Measurements from ENCODE around the gene HES5.

The HES5 gene

DNA sequence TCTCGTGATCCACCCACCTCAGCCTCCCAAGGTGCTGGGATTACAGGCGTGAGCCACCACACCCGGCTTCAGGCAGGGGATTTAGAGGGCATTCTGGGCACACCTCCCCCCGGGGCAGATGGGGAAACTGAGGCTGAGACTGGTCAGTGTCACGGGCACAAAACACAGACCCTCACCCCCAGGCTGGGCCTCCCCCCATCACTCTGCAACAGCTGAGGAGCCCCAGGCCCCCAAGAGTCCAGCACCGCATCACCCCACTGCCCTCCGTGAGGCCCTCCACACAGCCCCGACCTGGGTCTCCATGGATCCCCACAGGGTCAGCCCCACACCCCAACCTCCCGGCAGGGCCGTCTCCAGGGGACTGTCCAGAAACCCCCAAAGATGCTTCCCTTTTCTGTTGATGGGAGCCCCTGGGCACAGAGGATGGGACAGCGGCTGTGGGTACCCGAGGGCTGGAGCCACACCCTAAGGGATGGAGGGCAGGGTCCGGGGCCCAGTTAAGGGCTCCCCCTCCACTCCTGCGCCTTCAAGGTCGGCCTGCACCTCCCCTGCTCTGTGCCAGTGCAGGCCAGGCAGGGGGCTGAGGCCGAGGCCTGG, 37.1 kb upstream of the HES5 start:
- Histone ChIP-seq H3K27ac (ENCODE audit: poor library complexity, severe bottlenecking) (no peak overlapping the region), H3K4me3 (ENCODE audit: severe bottlenecking) (no peak overlapping the region), H3K9me3 (ENCODE audit: severe bottlenecking) (no peaks in the 10 kb centered on the region), H3K27me3 (ENCODE audit: insufficient read depth, poor library complexity, severe bottlenecking) (peaks cover 11% of the 10 kb centered on the region), H3K36me3 (ENCODE audit: low read depth) (no peaks in the 10 kb centered on the region), H3K4me1 (ENCODE audit: insufficient read depth, poor library complexity, severe bottlenecking) (no peaks in the 10 kb centered on the region)
- DNase-seq (ENCODE audit: low spot score) (no peak), ATAC-seq (ENCODE audit: low read depth) (no peak)
- TF ChIP-seq, protein P1, sequence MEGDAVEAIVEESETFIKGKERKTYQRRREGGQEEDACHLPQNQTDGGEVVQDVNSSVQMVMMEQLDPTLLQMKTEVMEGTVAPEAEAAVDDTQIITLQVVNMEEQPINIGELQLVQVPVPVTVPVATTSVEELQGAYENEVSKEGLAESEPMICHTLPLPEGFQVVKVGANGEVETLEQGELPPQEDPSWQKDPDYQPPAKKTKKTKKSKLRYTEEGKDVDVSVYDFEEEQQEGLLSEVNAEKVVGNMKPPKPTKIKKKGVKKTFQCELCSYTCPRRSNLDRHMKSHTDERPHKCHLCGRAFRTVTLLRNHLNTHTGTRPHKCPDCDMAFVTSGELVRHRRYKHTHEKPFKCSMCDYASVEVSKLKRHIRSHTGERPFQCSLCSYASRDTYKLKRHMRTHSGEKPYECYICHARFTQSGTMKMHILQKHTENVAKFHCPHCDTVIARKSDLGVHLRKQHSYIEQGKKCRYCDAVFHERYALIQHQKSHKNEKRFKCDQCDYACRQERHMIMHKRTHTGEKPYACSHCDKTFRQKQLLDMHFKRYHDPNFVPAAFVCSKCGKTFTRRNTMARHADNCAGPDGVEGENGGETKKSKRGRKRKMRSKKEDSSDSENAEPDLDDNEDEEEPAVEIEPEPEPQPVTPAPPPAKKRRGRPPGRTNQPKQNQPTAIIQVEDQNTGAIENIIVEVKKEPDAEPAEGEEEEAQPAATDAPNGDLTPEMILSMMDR (IDR thresholded peaks at IDR 0.05; ENCODE audit: poor library complexity, severe bottlenecking): no peak

DNA sequence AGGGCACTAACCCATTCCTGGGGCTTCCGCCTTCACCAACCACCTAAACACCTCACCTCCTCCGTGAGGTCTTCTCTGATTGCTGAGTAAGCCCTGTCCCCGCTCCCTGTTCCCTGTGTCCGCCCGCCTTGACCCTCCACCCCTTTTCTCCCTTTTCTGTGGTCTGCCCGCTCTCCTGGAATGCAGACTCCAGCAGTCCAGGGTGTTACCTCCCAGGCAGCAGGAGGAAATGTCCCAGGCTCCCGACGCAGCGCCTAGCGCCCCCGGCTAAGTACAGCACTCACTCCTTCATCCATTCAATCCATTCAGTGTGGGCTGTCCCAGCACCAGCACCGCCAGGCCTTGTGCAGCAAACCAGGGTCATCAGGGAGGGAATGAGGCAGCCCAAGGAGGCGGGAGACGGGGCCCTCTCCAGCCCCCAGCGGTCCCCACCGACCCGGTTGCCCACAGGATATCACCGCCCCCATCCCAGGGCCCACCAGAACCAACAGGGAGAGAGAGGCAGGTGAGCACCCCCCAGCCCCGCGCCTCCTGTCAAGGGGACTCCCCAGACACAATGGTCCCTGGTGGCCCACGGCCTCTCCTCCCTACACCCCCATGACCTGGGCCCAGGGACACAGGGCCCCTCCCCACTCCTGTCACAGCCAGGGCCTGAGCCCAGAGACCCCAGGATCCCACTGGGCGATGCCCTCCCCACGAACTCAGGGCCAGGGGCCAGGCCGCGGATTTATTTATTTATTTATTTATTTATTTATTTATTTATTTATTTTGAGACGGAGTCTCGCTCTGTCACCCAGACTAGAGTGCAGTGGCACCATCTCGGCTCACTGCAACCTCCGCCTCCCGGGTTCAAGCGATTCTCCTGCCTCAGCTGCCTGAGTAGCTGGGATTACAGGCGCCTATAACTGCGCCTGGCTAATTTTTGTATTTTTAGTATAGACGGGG, 36.3 kb upstream of the HES5 start:
- no peaks in the 10 kb centered on the region for H3K36me3 ChIP-seq (ENCODE audit: low read depth)
- TF ChIP-seq, protein P1 (IDR thresholded peaks at IDR 0.05; ENCODE audit: poor library complexity, severe bottlenecking): no peak
- H3K4me1 ChIP-seq (ENCODE audit: insufficient read depth, poor library complexity, severe bottlenecking): no peaks in the 10 kb centered on the region
- ATAC-seq (ENCODE audit: low read depth): peak; percentile 35; the same call in 2 of the 3 replicates
- H3K9me3 ChIP-seq (ENCODE audit: severe bottlenecking): no peaks in the 10 kb centered on the region
- no peak for DNase-seq (ENCODE audit: low spot score)
- peaks cover 11% of the 10 kb centered on the region for H3K27me3 ChIP-seq (ENCODE audit: insufficient read depth, poor library complexity, severe bottlenecking)
- no peak overlapping the region for H3K4me3 ChIP-seq (ENCODE audit: severe bottlenecking)
- no peak overlapping the region for H3K27ac ChIP-seq (ENCODE audit: poor library complexity, severe bottlenecking)

DNA sequence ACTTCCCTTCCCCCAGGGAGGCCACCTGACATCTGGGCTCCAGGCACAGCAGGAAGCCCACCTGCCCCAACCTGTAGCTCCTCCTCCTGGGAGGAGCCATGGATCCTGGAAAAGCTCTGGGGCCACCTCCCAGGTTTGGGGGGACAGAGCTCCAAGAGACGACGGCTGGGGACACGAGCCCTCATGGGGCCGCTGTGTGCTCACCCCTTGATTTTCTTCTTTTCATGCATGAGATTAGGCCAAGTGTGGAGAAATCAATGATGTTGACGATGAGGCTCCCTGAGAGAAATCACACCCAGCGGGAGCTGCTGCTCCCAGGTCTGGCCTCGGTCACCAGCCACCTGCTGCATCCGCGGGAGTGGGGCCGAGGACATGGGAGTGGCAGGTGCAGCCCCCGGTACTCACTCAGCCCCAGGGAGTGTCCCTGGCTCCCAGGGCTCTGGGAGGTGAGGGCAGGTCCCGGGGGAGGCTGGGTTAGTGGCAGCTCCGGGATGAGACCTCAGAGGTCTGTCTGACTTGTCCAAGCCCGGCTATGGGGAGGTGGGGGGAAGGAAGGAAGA, 34.8 kb upstream of the HES5 start:
- H3K27me3 ChIP-seq (ENCODE audit: insufficient read depth, poor library complexity, severe bottlenecking): peaks cover 11% of the 10 kb centered on the region
- TF ChIP-seq, protein P1 (IDR thresholded peaks at IDR 0.05; ENCODE audit: poor library complexity, severe bottlenecking): no peak
- ATAC-seq (ENCODE audit: low read depth) (no peak), DNase-seq (ENCODE audit: low spot score) (no peak)
- H3K9me3 ChIP-seq (ENCODE audit: severe bottlenecking): no peaks in the 10 kb centered on the region
- no peaks in the 10 kb centered on the region for H3K4me1 ChIP-seq (ENCODE audit: insufficient read depth, poor library complexity, severe bottlenecking)
- H3K4me3 ChIP-seq (ENCODE audit: severe bottlenecking): no peak overlapping the region
- no peak overlapping the region for H3K27ac ChIP-seq (ENCODE audit: poor library complexity, severe bottlenecking)
- H3K36me3 ChIP-seq (ENCODE audit: low read depth): no peaks in the 10 kb centered on the region

DNA sequence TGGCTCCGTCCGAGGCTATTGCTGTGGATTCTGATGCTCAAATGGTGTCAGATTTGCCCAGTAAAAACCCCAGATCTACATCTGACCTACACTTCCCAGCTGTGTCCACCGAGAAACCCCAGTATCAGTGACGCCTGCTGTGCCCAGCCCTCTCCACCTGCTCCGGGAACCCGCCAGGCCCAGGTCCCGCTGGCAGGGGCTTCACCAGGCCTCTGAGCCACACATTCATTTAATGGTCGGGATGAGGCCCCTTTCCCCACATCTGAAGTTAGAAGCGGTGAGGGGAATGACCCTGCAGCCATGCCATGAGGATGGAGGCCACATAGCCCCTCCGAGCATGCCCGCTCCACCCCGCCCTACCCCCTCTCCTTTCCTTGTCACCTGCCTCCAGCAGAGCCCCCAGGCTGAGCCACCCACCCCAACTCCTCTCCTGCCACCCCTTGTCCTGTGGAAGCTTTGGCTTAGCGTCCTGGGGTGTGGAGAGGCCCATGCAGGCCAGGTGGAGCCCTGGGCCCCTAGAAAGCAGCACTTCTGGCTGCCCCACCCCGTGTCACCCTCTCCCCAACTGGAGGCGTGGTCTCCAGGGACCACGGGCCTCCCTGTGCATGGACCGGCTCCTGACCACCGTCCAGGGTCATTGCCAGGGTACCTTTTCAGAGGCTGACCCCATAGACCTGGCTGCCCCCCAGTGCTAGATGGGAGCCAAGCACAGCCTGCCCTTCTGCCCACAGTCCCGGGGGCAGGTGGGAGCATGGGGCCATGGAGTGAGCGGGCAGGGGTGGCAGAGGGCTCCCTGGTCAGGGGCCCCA, 34.1 kb upstream of the HES5 start:
- TF ChIP-seq, protein P1 (IDR thresholded peaks at IDR 0.05; ENCODE audit: poor library complexity, severe bottlenecking): no peak
- H3K36me3 ChIP-seq (ENCODE audit: low read depth): no peaks in the 10 kb centered on the region
- H3K27ac ChIP-seq (ENCODE audit: poor library complexity, severe bottlenecking): no peak overlapping the region
- ATAC-seq (ENCODE audit: low read depth): no peak
- no peak overlapping the region for H3K4me3 ChIP-seq (ENCODE audit: severe bottlenecking)
- H3K9me3 ChIP-seq (ENCODE audit: severe bottlenecking): no peaks in the 10 kb centered on the region
- no peaks in the 10 kb centered on the region for H3K4me1 ChIP-seq (ENCODE audit: insufficient read depth, poor library complexity, severe bottlenecking)
- DNase-seq (ENCODE audit: low spot score): no peak
- H3K27me3 ChIP-seq (ENCODE audit: insufficient read depth, poor library complexity, severe bottlenecking): peaks cover 11% of the 10 kb centered on the region

All from RWPE2 (cell line).